ENCODE measurements around the gene CHD5.
"Not testable (repeated sequence)": the region's sequence is repeated elsewhere in the genome, so short reads cannot be mapped to it uniquely, and the experiment has no call there.

Gene CHD5

DNA sequence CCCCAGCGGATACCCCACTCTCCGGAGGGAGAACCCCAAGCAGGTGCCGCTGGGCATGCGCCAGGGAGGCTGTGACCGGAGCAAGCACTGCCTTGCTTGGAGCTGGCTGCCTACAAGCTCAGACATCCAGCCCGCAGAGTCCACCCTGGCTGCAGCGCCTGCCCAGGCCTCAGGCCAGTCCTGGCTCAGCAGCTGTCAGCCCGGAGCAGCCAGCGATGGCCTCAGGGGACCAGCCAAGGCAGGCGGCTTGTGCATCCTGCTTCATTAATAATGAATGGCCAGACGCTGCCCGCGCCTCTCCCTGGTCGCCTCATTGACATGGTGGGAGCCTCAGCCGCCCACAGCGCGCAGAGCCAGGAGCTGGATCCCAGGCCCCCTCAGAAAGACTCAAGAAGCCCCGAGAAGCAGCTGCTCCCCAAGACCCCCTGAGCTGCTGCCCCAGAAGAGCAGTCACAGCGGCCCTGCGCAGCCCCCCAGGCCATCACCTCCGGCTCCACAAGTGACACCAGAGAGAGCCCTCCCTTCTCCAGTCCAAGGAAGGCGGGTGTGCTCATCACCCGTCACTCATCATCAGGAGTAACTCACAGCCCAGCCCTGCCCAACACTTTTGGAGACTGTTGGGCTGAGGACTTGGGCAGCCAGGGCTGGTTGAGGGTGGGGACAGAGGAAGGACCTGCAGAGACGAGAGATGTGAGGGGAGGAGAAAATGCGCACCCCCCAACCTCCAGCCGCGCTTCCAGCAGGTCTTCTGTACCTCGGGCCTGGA is 114.8 kb downstream of the CHD5 start:
- H3K4me3 ChIP-seq (ENCODE audit: low read depth, low read length): no peak overlapping the region
- in situ Hi-C loops (cut with HindIII; ENCODE audit: low sequenced_read_pairs): no loop called here
- TF ChIP-seq, protein P1, sequence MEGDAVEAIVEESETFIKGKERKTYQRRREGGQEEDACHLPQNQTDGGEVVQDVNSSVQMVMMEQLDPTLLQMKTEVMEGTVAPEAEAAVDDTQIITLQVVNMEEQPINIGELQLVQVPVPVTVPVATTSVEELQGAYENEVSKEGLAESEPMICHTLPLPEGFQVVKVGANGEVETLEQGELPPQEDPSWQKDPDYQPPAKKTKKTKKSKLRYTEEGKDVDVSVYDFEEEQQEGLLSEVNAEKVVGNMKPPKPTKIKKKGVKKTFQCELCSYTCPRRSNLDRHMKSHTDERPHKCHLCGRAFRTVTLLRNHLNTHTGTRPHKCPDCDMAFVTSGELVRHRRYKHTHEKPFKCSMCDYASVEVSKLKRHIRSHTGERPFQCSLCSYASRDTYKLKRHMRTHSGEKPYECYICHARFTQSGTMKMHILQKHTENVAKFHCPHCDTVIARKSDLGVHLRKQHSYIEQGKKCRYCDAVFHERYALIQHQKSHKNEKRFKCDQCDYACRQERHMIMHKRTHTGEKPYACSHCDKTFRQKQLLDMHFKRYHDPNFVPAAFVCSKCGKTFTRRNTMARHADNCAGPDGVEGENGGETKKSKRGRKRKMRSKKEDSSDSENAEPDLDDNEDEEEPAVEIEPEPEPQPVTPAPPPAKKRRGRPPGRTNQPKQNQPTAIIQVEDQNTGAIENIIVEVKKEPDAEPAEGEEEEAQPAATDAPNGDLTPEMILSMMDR (IDR thresholded peaks at IDR 0.05; ENCODE audit: low read depth, low read length): no peak
- no peak for DNase-seq (ENCODE audit: low read depth, low spot score)

DNA sequence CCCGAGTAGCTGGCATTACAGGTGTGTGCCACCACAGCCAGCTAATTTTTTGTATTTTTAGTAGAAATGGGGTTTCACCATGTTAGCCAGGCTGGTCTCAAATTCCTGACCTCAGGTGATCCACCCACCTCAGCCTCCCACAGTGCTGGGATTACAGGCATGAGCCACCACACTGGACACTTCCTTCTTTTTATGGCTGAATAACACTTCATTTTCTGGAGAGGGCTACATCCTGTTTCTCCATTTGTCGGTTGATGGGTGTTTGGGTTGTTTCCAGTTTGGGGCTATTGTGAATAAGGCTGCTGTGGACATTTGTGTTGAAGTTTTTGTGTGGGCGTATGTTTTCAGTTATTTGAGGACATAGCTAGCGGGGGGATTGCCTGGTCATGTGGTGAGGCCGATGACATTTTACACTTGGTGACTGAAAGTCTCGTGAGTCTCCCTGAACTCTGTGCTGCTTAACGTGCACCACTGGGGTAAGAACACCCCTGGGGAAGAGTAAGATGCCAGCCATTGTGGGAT is 116.5 kb downstream of the CHD5 start:
- H3K4me3 ChIP-seq (ENCODE audit: low read depth, low read length); in situ Hi-C loops (cut with HindIII; ENCODE audit: low sequenced_read_pairs); DNase-seq (ENCODE audit: low read depth, low spot score): not testable (repeated sequence)

DNA sequence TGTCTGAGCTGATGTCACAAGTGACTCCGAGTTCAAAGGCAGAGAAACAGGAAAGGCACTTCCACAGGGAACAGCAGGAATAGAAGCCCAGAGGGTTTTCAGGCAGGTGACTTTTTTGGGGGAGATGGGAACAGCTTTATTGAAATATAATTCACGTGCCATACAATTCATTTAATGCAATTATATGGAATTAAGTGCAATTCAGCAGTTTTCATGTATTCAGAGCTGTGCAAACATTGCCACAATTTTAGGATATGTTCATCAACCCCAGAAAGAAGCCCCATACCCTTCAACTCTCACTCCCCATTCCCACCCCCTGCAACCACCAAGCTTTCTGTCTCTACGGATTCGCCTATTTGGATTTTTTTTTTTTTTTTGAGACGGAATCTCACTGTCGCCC is 117.5 kb downstream of the CHD5 start:
- no peak overlapping the region for H3K4me3 ChIP-seq (ENCODE audit: low read depth, low read length)
- no peak for DNase-seq (ENCODE audit: low read depth, low spot score)
- in situ Hi-C loops (cut with HindIII; ENCODE audit: low sequenced_read_pairs): no loop called here
- TF ChIP-seq, protein P1 (IDR thresholded peaks at IDR 0.05; ENCODE audit: low read depth, low read length): no peak

DNA sequence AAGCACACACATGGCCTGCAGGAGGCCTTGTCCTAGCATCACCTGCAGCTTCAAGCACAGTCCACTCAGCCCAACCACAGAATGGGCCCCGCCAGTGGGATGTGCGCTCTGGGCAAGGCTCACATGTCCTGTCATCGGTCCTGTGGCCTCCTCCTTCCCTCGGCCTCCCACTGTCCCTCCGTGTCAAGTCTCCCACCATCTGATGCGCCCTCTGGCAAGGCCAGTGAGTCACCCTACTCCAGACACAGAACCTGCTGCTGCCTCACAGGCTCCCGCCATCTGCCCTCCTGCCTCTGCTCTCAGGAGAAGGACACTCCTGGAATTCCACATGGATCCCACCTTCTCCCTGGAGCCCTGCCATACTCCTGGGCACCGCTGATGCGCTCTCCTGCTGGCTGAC is 120.3 kb downstream of the CHD5 start:
- in situ Hi-C loops (cut with HindIII; ENCODE audit: low sequenced_read_pairs): no loop called here
- no peak for DNase-seq (ENCODE audit: low read depth, low spot score)
- TF ChIP-seq, protein P1 (IDR thresholded peaks at IDR 0.05; ENCODE audit: low read depth, low read length): no peak
- no peak overlapping the region for H3K4me3 ChIP-seq (ENCODE audit: low read depth, low read length)

DNA sequence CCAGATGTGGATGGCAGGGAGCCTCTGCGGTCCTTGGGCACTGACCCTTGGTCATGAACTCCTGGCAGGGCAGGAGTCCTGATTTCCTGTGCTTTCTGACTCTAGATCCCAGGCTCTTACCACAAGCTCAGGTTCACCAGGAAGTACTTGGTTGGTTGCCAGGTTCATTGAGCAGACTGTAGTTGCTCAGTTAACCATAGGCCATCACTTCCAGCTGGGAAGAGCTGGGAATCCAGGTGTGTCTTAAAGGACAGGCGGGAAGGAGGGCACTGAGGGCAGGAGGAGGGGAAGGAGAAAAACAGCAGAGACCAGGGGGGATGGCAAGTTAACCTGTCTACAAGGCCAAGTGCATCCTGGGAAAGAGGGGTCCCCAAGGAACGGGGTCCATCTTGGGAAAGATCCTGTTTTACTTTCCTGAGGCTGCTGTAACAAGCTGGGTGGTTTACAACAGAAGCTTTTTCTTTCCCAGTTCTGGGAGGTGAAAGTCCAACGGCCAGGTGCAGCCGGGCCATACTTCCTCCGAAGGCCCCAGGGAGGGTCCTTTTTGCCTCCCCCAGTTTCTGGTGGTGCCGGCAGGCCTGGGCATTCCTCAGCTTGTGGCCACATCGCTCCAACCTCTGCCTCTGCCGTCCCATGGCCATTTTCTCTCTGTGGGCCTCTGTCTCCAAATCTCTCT is 122.8 kb downstream of the CHD5 start:
- in situ Hi-C loops (cut with HindIII; ENCODE audit: low sequenced_read_pairs): no loop called here
- TF ChIP-seq, protein P1 (IDR thresholded peaks at IDR 0.05; ENCODE audit: low read depth, low read length): no peak
- no peak overlapping the region for H3K4me3 ChIP-seq (ENCODE audit: low read depth, low read length)
- no peak for DNase-seq (ENCODE audit: low read depth, low spot score)

DNA sequence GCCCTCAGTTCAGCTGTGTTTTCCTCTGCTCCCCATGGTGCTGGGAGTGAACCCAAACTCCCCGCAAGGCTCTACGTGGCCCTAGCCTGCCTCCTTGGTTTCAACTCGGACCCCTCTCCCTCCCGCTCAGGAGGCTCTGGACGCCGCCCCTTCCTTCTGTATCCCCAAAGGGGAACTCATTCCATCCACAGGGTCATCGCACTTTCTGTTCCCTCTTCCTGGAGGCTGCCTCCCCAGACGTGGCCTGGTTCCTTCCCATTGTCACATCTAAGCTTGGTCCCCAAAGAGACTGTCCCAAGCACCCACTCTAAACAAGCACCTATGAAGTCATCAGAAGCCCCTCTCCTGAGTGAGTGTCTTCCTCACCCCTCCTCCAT is 123.6 kb downstream of the CHD5 start:
- no peak for DNase-seq (ENCODE audit: low read depth, low spot score)
- TF ChIP-seq, protein P1 (IDR thresholded peaks at IDR 0.05; ENCODE audit: low read depth, low read length): no peak
- in situ Hi-C loops (cut with HindIII; ENCODE audit: low sequenced_read_pairs): no loop called here
- H3K4me3 ChIP-seq (ENCODE audit: low read depth, low read length): no peak overlapping the region

DNA sequence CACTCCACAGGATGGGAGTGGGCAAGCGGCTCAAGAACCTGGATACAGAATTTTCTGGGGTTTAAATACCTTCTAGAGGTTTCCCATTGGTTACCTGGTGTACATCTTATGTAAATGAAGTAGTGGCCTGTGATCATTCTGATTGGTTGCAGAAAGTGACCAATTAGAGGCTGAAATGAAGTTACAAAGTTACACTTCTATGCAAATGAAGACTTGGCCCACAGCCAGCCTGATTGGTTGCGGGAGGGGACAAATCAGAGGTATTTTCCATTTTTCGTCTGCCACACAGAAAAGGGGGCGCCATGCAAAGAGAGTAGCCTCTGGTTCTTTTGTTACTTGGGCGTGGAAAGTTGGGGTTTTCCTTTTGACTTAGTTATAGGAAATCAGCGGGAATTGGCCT is 125.5 kb downstream of the CHD5 start:
- TF ChIP-seq, protein P1 (IDR thresholded peaks at IDR 0.05; ENCODE audit: low read depth, low read length): no peak
- no peak for DNase-seq (ENCODE audit: low read depth, low spot score)
- in situ Hi-C loops (cut with HindIII; ENCODE audit: low sequenced_read_pairs): no loop called here
- H3K4me3 ChIP-seq (ENCODE audit: low read depth, low read length): no peak overlapping the region

Data from astrocyte of the spinal cord (primary cell).